Uterus (tissue), 4 donors: ENCODE measurements around the gene RMC1. TPM values are rescaled to one million over a fixed set of nuclear protein-coding genes. Genes with fewer than 3 reads are reported as not detected.

Experiments used
- DNase-seq, 2 donors: peaks; one replicate each; pipeline ENCODE4 v3.0.0-alpha.2; 2019 to 2020
- H3K27ac ChIP-seq, 2 donors: fragments of 200-600 bp; sonication (generic); 1 replicate in 1 of 2; 2 replicates in 1 of 2; pipeline ENCODE4 v1.5.1; 2016 to 2018
- H3K27me3 ChIP-seq, 2 donors: fragments of 200-600 bp; sonication (generic); one replicate each; pipeline ENCODE4 v1.5.1; 2018 to 2019; ENCODE audit warnings: control low read depth in 1 of 2
- H3K36me3 ChIP-seq, 2 donors: fragments of 200-600 bp; sonication (generic); one replicate each; pipeline ENCODE4 v1.5.1; 2019; ENCODE audit warnings: control low read depth in 1 of 2
- H3K4me1 ChIP-seq, 2 donors: fragments of 200-600 bp; sonication (generic); one replicate each; pipeline ENCODE4 v1.5.1; 2018 to 2019; ENCODE audit warnings: control low read depth in 1 of 2
- H3K4me3 ChIP-seq, 2 donors: fragments of 200-600 bp; sonication (generic); 1 replicate in 1 of 2; 2 replicates in 1 of 2; pipeline ENCODE4 v1.5.1; 2018 to 2019; ENCODE audit warnings: mild to moderate bottlenecking in 1 of 2
- H3K9me3 ChIP-seq, 2 donors: fragments of 200-600 bp; sonication (generic); one replicate each; pipeline ENCODE4 v1.5.1; 2019; ENCODE audit warnings: control low read depth in 1 of 2
- POLR2A ChIP-seq, 2 donors: fragments of 450-650 bp; IDR thresholded peaks; one replicate each; pipeline ENCODE4 v1.6.1; 2016; ENCODE audit warnings: antibody characterized with exemption in 2 of 2, mild to moderate bottlenecking in 1 of 2, moderate library complexity in 1 of 2
- intact Hi-C: fragments of 100-400 bp; cut with DNase I; formaldehyde crosslinking; loops from one replicate; pipeline ENCODE4 v1.15.1; 2023; ENCODE audit warnings: low total_unique reads
- total RNA-seq, 4 donors: library from RNA; depleted of rRNA in 3 of 4; stranded (reverse); fragments of >200 nt in 3 of 4; gene quantifications; one replicate each; pipeline versions ENCODE4 v1.1.0 to v1.2.4, GENCODE V29; 2014 to 2023
- TF ChIP-seq, protein P1 (sequence below), 4 experiments: fragments of 200-600 bp in 2 of 4; fragments of 450-650 bp in 2 of 4; sonication (generic) in 2 of 4; IDR thresholded peaks; one replicate each; pipeline ENCODE4 v1.5.1; 2016 to 2019; ENCODE audit warnings: antibody characterized with exemption in 4 of 4, mild to moderate bottlenecking in 2 of 4, moderate library complexity in 1 of 4
- donor health status: DM: yes; HTN: yes; CAD: no.

The RMC1 gene
- total RNA-seq, 4 donors from 2014 or later, result 12.9 to 56.4 (median 27.8) TPM

DNA sequence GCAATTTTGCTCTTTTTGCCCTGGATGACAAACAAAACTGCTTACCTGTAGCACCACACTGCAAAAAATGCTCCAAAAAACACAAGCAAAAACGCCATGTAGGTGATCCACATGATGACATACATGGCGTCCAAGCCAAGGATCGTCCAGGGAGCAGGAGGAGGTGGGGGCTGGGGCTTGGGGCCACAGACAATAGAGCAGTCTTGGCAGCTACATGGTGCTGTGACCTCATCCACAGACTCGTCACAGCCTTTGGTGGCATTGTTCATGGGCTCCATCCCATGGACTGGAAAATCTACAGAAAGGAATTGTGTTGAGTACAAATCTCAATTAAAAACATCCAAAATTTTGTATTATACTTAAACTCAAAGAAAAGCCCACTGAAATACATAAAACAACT lies 56.9 kb downstream of the RMC1 start:
- Histone ChIP-seq H3K36me3 (no peaks in the 10 kb centered on the region), H3K9me3 (no peaks in the 10 kb centered on the region), H3K27ac (no peak overlapping the region), H3K4me3 (no peak overlapping the region), H3K4me1 (no peaks in the 10 kb centered on the region), H3K27me3 (no peaks in the 10 kb centered on the region)
- intact Hi-C loops, result no loop called here
- TF ChIP-seq POLR2A (IDR thresholded peaks at IDR 0.05), result no peak
- TF ChIP-seq, protein P1, sequence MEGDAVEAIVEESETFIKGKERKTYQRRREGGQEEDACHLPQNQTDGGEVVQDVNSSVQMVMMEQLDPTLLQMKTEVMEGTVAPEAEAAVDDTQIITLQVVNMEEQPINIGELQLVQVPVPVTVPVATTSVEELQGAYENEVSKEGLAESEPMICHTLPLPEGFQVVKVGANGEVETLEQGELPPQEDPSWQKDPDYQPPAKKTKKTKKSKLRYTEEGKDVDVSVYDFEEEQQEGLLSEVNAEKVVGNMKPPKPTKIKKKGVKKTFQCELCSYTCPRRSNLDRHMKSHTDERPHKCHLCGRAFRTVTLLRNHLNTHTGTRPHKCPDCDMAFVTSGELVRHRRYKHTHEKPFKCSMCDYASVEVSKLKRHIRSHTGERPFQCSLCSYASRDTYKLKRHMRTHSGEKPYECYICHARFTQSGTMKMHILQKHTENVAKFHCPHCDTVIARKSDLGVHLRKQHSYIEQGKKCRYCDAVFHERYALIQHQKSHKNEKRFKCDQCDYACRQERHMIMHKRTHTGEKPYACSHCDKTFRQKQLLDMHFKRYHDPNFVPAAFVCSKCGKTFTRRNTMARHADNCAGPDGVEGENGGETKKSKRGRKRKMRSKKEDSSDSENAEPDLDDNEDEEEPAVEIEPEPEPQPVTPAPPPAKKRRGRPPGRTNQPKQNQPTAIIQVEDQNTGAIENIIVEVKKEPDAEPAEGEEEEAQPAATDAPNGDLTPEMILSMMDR (IDR thresholded peaks at IDR 0.05), result no peak
- no peak for DNase-seq

DNA sequence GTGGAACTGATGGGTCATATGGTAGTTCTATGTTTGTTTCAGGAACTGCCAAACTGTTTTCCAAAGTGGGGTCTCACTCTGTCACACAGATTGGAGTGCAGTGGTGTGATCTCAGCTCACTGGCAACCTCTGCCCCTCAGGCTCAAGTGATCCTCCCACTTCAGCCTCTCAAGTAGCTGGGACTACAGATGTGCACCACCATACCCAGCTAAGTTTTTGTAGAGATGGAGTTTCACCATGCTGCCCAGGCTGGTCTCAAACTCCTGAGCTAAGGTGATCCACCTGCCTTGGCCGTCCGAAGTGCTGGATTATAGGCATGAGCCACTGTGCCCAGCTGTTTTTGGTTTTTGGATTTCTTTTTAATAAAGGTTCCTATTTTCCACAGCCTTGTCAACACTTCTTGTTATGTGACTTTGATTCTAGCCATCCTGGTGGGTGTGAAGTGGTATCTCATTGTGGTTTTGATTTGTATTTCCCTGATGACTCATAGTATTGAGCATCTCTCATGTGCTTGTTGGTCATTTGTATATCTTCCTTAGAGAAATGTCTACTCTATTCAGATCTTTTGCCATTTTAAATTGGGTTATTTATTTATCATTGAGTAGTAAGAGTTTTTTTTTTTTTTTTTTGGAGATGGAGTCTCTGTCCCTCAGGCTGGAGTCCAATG lies 60.2 kb downstream of the RMC1 start:
- Histone ChIP-seq H3K27me3 (no peaks in the 10 kb centered on the region), H3K4me1 (no peaks in the 10 kb centered on the region), H3K27ac (no peak overlapping the region), H3K4me3 (no peak overlapping the region), H3K9me3 (no peaks in the 10 kb centered on the region), H3K36me3 (no peaks in the 10 kb centered on the region)
- TF ChIP-seq, protein P1 (IDR thresholded peaks at IDR 0.05), result no peak
- no peak for TF ChIP-seq POLR2A (IDR thresholded peaks at IDR 0.05)
- intact Hi-C loops, result no loop called here
- no peak for DNase-seq

DNA sequence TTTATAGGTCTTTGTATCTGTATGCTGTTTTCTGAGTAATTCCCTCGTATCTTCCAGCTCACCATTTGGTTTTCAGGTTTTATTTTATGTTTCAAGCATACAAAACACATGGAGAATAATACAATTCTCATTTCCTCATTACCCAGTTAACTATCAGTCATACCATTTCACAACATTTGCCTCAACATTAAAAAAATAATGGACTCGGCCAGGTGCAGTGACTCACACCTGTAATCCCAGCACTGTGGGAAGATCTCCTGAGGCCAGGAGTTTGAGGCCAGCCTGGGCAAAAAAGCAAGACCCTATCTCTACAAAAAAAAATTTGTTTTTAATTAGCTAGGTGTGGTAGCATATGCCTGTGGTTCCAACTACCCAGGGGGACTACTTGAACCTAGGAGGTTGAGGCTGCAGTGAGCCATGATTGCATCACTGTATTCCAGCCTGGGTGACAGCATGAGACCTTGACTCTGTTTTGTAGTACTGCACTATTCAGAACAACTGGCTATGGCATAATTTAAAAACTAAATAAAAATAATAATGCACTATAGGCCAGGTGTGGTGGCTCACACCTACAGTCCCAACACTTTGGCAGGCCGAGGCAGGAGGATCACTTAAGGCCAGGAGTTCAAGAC lies 62.7 kb downstream of the RMC1 start:
- no peaks in the 10 kb centered on the region for H3K27me3 ChIP-seq

GRCh38 chr18:23567671-23568070 lies 64.4 kb downstream of the RMC1 start:
- Histone ChIP-seq H3K27ac (no peak overlapping the region), H3K4me3 (no peak overlapping the region), H3K9me3 (no peaks in the 10 kb centered on the region), H3K4me1 (no peaks in the 10 kb centered on the region), H3K27me3 (no peaks in the 10 kb centered on the region), H3K36me3 (no peaks in the 10 kb centered on the region)
- DNase-seq, result no peak
- TF ChIP-seq, protein P1 (IDR thresholded peaks at IDR 0.05), result no peak
- TF ChIP-seq POLR2A (IDR thresholded peaks at IDR 0.05), result no peak
- intact Hi-C loops, result no loop called here

More for the DNA sequence above, 62.7 kb downstream of the RMC1 start:
- no peaks in the 10 kb centered on the region for H3K4me1 ChIP-seq
- H3K27ac ChIP-seq, result no peak overlapping the region
- TF ChIP-seq, protein P1 (IDR thresholded peaks at IDR 0.05), result no peak
- TF ChIP-seq POLR2A (IDR thresholded peaks at IDR 0.05), result no peak
- intact Hi-C loops, result no loop called here
- DNase-seq, result no peak
- no peak overlapping the region for H3K4me3 ChIP-seq
- no peaks in the 10 kb centered on the region for H3K9me3 ChIP-seq
- no peaks in the 10 kb centered on the region for H3K36me3 ChIP-seq

DNA sequence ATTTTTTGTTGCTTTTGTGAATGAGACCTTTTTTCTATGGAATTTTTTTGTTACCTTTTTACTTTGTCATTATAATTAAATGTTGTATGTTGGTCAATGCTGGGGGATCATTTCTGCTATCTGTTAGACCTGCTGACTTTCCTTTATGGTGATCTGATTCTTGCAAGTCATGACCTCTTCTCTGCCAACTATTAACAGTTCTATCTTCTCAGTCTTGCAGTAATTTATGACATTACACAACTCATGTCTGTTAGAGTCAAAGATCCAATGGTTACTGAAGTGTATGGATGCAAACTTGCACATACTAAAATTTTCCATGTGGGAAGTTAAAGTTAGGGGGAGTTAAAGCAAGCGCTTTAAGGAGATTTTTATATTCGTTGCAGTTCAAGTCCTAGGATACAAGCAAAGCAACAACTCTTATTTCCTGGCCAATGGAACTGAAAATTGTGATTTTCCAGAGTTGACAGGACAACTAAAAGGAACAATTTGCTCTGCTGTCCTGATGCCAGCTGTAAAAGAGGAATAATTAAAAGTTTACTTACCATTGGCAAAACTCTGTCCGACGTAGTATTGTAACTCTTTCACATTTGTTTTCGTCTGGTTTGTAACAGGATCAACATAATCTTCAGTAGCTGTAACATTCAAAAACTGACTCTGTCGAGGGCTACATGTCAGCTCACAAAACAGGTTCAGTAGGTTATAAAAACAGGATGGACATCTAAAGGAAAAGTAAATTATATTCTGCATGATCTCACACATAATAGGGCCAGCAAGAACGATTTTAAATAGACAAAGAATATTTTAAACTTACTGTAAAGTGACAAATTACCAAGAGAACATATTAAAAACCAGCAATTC lies 65.2 kb downstream of the RMC1 start:
- H3K4me3 ChIP-seq, result no peak overlapping the region
- no peaks in the 10 kb centered on the region for H3K36me3 ChIP-seq
- intact Hi-C loops, result no loop called here
- no peak for TF ChIP-seq POLR2A (IDR thresholded peaks at IDR 0.05)
- TF ChIP-seq, protein P1 (IDR thresholded peaks at IDR 0.05), result no peak
- DNase-seq, result no peak
- H3K27ac ChIP-seq, result no peak overlapping the region
- H3K9me3 ChIP-seq, result no peaks in the 10 kb centered on the region
- H3K4me1 ChIP-seq, result no peaks in the 10 kb centered on the region
- H3K27me3 ChIP-seq, result no peaks in the 10 kb centered on the region
